ENCODE data around the gene ERF. TPM values are rescaled to one million over a fixed set of nuclear protein-coding genes. Genes with fewer than 3 reads are reported as not detected.
A peak's percentile ranks its signal among the peaks of the same experiment; 100 is the strongest.

ERF gene
- total and polyA plus RNA-seq, 3 experiments from 2014 or later, result 5.1 to 64.7 (median 58.7) TPM

DNA sequence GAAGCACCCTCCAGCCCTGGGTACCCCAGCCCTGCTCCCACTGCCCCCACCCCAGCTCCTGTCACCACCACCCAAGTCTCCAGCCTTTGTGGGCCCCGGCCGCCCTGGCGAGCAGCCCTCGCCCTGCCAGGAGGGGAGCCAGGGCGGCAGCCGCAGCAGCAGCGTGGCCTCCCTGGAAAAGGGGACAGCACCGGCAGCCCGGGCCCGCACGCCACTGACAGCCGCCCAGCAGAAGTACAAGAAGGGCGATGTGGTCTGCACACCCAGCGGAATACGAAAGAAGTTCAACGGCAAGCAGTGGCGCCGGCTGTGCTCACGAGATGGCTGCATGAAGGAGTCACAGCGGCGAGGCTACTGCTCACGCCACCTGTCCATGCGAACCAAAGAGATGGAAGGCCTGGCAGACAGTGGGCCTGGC, 18.1 kb upstream of the ERF start:
- peaks cover 4 to 36% (median 6%) of the 10 kb centered on the region in 3 donors for H3K36me3 Mint-ChIP-seq

GRCh38 chr19:42272535-42272897, 17.6 kb upstream of the ERF start:
- peaks cover 4 to 37% (median 6%) of the 10 kb centered on the region in 3 donors for H3K36me3 Mint-ChIP-seq
- Histone ChIP-seq H3K9me3 (ENCODE audit: low read length) (no peaks in the 10 kb centered on the region), H3K4me1 (ENCODE audit: insufficient read depth, low read length) (peaks cover 40% of the 10 kb centered on the region), H3K4me3 (ENCODE audit: low read length) (no peak overlapping the region), H3K36me3 (ENCODE audit: insufficient read depth, low read length) (peaks cover 6% of the 10 kb centered on the region), H3K27ac (ENCODE audit: low read depth, low read length) (no peak overlapping the region), H3K27me3 (ENCODE audit: insufficient read depth, low read length, poor library complexity, severe bottlenecking) (no peaks in the 10 kb centered on the region)
- H3K9me3 Mint-ChIP-seq, result no peaks in the 10 kb centered on the region
- peak overlapping the region in 1 of 7 donors; percentile 32 for H3K4me3 Mint-ChIP-seq
- ChIA-PET CTCF (interaction anchor here (1.3 kb wide), 1 partner anchor 164 kb away, joined by 5 read pairs; no protein-coding TSS in a partner anchor), POLR2A (no interaction called here)
- peak in 1 of 5 donors; percentile 43 for DNase-seq
- H3K4me1 Mint-ChIP-seq, result peaks cover 33 to 52% (median 46%) of the 10 kb centered on the region in 3 donors
- no peak overlapping the region for H3K27ac Mint-ChIP-seq
- H3K27me3 Mint-ChIP-seq, result peaks cover 0 to 2% of the 10 kb centered on the region in 2 donors

More for the DNA sequence above, 18.1 kb upstream of the ERF start:
- Histone ChIP-seq H3K4me3 (ENCODE audit: low read length) (no peak overlapping the region), H3K27me3 (ENCODE audit: insufficient read depth, low read length, poor library complexity, severe bottlenecking) (no peaks in the 10 kb centered on the region), H3K9me3 (ENCODE audit: low read length) (no peaks in the 10 kb centered on the region), H3K27ac (ENCODE audit: low read depth, low read length) (no peak overlapping the region), H3K36me3 (ENCODE audit: insufficient read depth, low read length) (peaks cover 6% of the 10 kb centered on the region), H3K4me1 (ENCODE audit: insufficient read depth, low read length) (peaks cover 37% of the 10 kb centered on the region)
- POLR2A ChIA-PET, result no interaction called here
- Mint-ChIP-seq H3K4me1 (peaks cover 33 to 52% (median 42%) of the 10 kb centered on the region in 3 donors), H3K9me3 (no peaks in the 10 kb centered on the region), H3K27ac (no peak overlapping the region), H3K27me3 (peaks cover 0 to 2% of the 10 kb centered on the region in 2 donors), H3K4me3 (no peak overlapping the region)
- CTCF ChIA-PET, result interaction anchor here (1.3 kb wide), 1 partner anchor 164 kb away, joined by 5 read pairs; no protein-coding TSS in a partner anchor
- DNase-seq, result peak in 1 of 5 donors; percentile 42

GRCh38 chr19:42271861-42272534, 17.1 kb upstream of the ERF start:
- H3K9me3 ChIP-seq (ENCODE audit: low read length), result no peaks in the 10 kb centered on the region
- ChIA-PET POLR2A (no interaction called here), CTCF (interaction anchor here (1.3 to 2.2 kb wide), 4 partner anchors 7 to 163 kb away, joined by 3 to 33 read pairs (median 5); no protein-coding TSS in a partner anchor)
- peaks cover 6% of the 10 kb centered on the region for H3K36me3 ChIP-seq (ENCODE audit: insufficient read depth, low read length)
- Mint-ChIP-seq H3K4me1 (peaks cover 33 to 51% (median 48%) of the 10 kb centered on the region in 3 donors), H3K27ac (peak overlapping the region in 1 of 8 donors; percentile 46), H3K9me3 (no peaks in the 10 kb centered on the region), H3K27me3 (peaks cover 0 to 2% of the 10 kb centered on the region in 2 donors), H3K36me3 (peaks cover 4 to 37% (median 6%) of the 10 kb centered on the region in 3 donors), H3K4me3 (no peak overlapping the region)
- no peak overlapping the region for H3K27ac ChIP-seq (ENCODE audit: low read depth, low read length)
- no peaks in the 10 kb centered on the region for H3K27me3 ChIP-seq (ENCODE audit: insufficient read depth, low read length, poor library complexity, severe bottlenecking)
- H3K4me1 ChIP-seq (ENCODE audit: insufficient read depth, low read length), result peaks cover 41% of the 10 kb centered on the region
- peak in 1 of 5 donors; percentile 50 for DNase-seq
- H3K4me3 ChIP-seq (ENCODE audit: low read length), result no peak overlapping the region

DNA sequence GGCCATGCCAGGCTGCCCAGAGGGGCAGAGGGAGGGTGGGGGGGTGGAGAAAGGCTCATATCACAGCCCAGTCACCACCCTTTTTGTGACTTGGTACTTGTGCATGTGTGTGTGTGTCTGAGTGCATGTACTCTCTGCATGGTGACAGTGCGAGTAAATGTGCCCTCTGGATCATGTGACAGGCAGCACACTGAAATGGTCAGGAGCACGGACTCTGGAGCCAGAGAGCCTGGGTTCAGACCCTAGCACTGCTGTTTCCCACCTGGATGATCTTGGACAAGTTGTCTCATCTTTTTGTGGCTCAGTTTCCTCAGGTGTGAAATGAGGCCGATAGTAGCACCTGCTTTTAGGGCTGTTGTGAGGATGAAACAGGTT, 16.1 kb upstream of the ERF start:
- Mint-ChIP-seq H3K27ac (peak overlapping the region in 7 of 8 donors; percentile 46 to 99 (median 89)), H3K27me3 (peaks cover 0 to 2% of the 10 kb centered on the region in 2 donors), H3K36me3 (peaks cover 3 to 36% (median 6%) of the 10 kb centered on the region in 3 donors), H3K4me1 (peaks cover 29 to 43% (median 42%) of the 10 kb centered on the region in 3 donors), H3K9me3 (no peaks in the 10 kb centered on the region), H3K4me3 (peak overlapping the region in 6 of 7 donors; percentile 3 to 91 (median 64))
- no peaks in the 10 kb centered on the region for H3K9me3 ChIP-seq (ENCODE audit: low read length)
- ChIA-PET POLR2A (interaction anchor here (0.9 to 2.5 kb wide), 9 partner anchors 8 to 72 kb away, joined by 3 to 13 read pairs (median 5); partner anchors contain the start of genes GSK3A and ZNF526), CTCF (interaction anchor here (0.6 to 2.5 kb wide), 5 partner anchors 8 to 258 kb away, joined by 3 to 33 read pairs (median 5); no protein-coding TSS in a partner anchor)
- H3K4me3 ChIP-seq (ENCODE audit: low read length), result peak overlapping the region; percentile 49
- H3K36me3 ChIP-seq (ENCODE audit: insufficient read depth, low read length), result peaks cover 6% of the 10 kb centered on the region
- peaks cover 31% of the 10 kb centered on the region for H3K4me1 ChIP-seq (ENCODE audit: insufficient read depth, low read length)
- no peaks in the 10 kb centered on the region for H3K27me3 ChIP-seq (ENCODE audit: insufficient read depth, low read length, poor library complexity, severe bottlenecking)
- H3K27ac ChIP-seq (ENCODE audit: low read depth, low read length), result peak overlapping the region; percentile 94
- peak in 1 of 5 donors; percentile 43 for DNase-seq

DNA sequence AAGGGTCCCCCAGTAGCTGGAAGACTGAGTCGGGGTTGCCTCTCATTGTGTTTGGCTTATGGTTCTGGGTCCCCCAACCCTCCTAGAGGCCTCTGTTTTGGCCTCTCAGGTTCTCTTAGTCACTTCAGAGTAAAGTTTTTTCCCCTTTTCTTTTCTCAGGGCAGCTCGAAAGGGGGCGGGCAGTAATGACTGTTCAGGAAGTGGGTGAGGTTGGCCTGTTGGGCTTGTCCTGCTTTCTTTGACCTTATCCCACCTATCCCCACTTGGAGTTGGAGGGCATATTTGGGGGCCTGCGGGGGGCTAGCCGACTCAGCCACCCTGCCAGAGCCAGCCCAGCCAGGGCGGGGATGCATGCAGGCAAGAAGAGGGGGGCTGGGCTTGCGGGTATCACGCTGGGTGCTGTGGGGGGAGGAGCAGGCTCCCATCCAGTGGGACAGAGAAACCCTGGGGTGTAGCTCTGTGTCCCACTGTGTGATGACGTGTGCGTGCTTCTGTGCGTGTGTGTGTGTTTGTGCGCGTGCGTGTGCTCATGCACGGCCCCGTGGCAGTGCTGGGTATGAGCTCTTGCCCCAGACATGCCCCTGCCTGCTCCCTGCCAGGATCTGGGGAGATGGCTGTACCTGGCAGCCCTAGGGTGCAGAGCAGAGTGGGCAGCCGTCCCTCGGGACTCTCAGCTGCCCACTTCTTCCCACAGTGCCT, 15.6 kb upstream of the ERF start:
- POLR2A ChIA-PET, result interaction anchor here (0.6 to 2.5 kb wide), 11 partner anchors 9 to 71 kb away, joined by 3 to 13 read pairs (median 5); partner anchors contain the start of genes GSK3A and ZNF526
- Mint-ChIP-seq H3K4me3 (peak overlapping the region in 3 of 7 donors; percentile 83 to 91 (median 89)), H3K27me3 (peaks cover 0 to 4% of the 10 kb centered on the region in 2 donors)

DNA sequence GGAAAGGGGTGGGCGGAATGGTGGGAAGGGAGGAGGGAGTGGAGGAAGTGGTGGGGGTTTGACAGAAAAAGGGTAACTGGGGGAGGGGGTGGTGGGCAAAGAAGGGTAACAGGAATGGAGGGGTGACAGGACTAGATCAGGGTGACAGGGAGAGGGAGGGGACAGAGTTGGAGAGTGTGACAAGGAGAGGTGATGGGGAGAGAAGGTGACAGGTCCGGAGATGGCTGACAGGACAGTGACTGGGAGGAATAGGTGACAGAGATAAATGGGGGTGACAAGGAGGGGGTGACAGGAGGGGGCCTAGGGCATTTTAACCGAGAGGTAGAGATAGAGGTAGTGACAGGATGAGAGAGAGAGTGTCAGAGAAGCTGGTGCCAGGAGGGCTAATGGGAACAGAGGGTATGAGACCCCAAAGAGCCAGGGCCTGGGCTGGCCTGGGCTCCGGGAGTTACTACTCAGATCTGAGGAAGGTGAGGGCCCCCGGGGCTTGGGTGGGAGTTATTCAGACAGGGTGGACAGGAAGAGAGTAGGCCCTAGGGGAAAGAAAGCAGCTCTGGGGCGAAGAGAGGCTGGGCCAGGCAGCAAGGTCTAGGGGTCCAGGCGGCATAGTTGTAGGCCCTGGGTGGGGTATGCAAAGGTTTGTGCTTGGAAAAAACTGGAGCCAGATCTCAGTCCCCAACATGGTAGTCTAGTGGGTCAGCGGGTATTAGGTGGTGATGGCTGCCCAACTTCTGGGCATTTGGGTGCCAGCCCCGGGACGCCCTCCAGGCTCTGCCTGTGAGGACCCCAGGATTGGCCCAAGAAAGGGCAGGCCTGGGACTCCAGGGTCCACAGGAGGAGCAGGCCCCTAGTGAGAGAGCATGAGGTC, 14.8 kb upstream of the ERF start:
- peaks cover 0 to 4% of the 10 kb centered on the region in 2 donors for H3K27me3 Mint-ChIP-seq

More for the DNA sequence above, 15.6 kb upstream of the ERF start:
- Histone ChIP-seq H3K27me3 (ENCODE audit: insufficient read depth, low read length, poor library complexity, severe bottlenecking) (no peaks in the 10 kb centered on the region), H3K9me3 (ENCODE audit: low read length) (no peaks in the 10 kb centered on the region), H3K4me3 (ENCODE audit: low read length) (peak overlapping the region; percentile 66), H3K4me1 (ENCODE audit: insufficient read depth, low read length) (peaks cover 29% of the 10 kb centered on the region), H3K27ac (ENCODE audit: low read depth, low read length) (peak overlapping the region; percentile 94), H3K36me3 (ENCODE audit: insufficient read depth, low read length) (peaks cover 6% of the 10 kb centered on the region)
- CTCF ChIA-PET, result interaction anchor here (0.6 to 2.5 kb wide), 8 partner anchors 9 to 257 kb away, joined by 3 to 33 read pairs (median 4); no protein-coding TSS in a partner anchor
- H3K4me1 Mint-ChIP-seq, result peaks cover 27 to 40% (median 38%) of the 10 kb centered on the region in 3 donors
- peak; percentile 69 to 85 (median 74) for DNase-seq
- no peaks in the 10 kb centered on the region for H3K9me3 Mint-ChIP-seq
- H3K36me3 Mint-ChIP-seq, result peaks cover 1 to 34% (median 6%) of the 10 kb centered on the region in 3 donors
- H3K27ac Mint-ChIP-seq, result peak overlapping the region in 6 of 8 donors; percentile 95 to 100 (median 98)

More for the DNA sequence above, 14.8 kb upstream of the ERF start:
- peak overlapping the region; percentile 94 for H3K27ac ChIP-seq (ENCODE audit: low read depth, low read length)
- peak overlapping the region in 3 of 7 donors; percentile 83 to 91 (median 89) for H3K4me3 Mint-ChIP-seq
- ChIA-PET POLR2A (interaction anchor here (0.6 to 2.5 kb wide), 11 partner anchors 10 to 49 kb away, joined by 3 to 13 read pairs (median 5); partner anchors contain the start of genes GSK3A and ZNF526), CTCF (interaction anchor here (0.9 to 2.5 kb wide), 6 partner anchors 10 to 161 kb away, joined by 3 to 33 read pairs (median 4); no protein-coding TSS in a partner anchor)
- no peaks in the 10 kb centered on the region for H3K9me3 ChIP-seq (ENCODE audit: low read length)
- H3K36me3 Mint-ChIP-seq, result peaks cover 0 to 29% (median 2%) of the 10 kb centered on the region in 3 donors
- peak in 1 of 5 donors; percentile 48 for DNase-seq
- no peaks in the 10 kb centered on the region for H3K27me3 ChIP-seq (ENCODE audit: insufficient read depth, low read length, poor library complexity, severe bottlenecking)
- H3K36me3 ChIP-seq (ENCODE audit: insufficient read depth, low read length), result peaks cover 5% of the 10 kb centered on the region
- H3K27ac Mint-ChIP-seq, result peak overlapping the region in 6 of 8 donors; percentile 95 to 100 (median 98)
- peaks cover 29% of the 10 kb centered on the region for H3K4me1 ChIP-seq (ENCODE audit: insufficient read depth, low read length)
- peaks cover 21 to 35% (median 31%) of the 10 kb centered on the region in 3 donors for H3K4me1 Mint-ChIP-seq
- no peaks in the 10 kb centered on the region for H3K9me3 Mint-ChIP-seq
- H3K4me3 ChIP-seq (ENCODE audit: low read length), result peak overlapping the region; percentile 66

Data from CD8-positive, alpha-beta memory T cell (primary cell).